GM13977 (cell line): ENCODE results near the gene GINS2.

Experiments
- DNase-seq: peaks from one replicate; pipeline ENCODE4 v3.0.0; 2012; ENCODE audit warnings: low spot score
- in situ Hi-C: fragments of 300-500 bp; cut with MboI; formaldehyde crosslinking; loops from one replicate; pipeline ENCODE4 v1.12.0; 2022; ENCODE audit warnings: low sequenced_read_pairs, low pct_unique_long_range_greater_than_20kb, mixed read lengths, inconsistent platforms; ENCODE audit not compliant: unreplicated experiment
- TF ChIP-seq, protein P1 (sequence below): IDR thresholded peaks from 2 replicates; pipeline ENCODE4 v1.5.1; 2012; ENCODE audit warnings: mild to moderate bottlenecking, control low read depth; ENCODE audit not compliant: insufficient read depth; ENCODE audit errors: extremely low read depth, missing control alignments

Gene GINS2

GRCh38 chr16:85679870-85680269, 8.9 kb downstream of the GINS2 start:
- TF ChIP-seq, protein P1, sequence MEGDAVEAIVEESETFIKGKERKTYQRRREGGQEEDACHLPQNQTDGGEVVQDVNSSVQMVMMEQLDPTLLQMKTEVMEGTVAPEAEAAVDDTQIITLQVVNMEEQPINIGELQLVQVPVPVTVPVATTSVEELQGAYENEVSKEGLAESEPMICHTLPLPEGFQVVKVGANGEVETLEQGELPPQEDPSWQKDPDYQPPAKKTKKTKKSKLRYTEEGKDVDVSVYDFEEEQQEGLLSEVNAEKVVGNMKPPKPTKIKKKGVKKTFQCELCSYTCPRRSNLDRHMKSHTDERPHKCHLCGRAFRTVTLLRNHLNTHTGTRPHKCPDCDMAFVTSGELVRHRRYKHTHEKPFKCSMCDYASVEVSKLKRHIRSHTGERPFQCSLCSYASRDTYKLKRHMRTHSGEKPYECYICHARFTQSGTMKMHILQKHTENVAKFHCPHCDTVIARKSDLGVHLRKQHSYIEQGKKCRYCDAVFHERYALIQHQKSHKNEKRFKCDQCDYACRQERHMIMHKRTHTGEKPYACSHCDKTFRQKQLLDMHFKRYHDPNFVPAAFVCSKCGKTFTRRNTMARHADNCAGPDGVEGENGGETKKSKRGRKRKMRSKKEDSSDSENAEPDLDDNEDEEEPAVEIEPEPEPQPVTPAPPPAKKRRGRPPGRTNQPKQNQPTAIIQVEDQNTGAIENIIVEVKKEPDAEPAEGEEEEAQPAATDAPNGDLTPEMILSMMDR, result no peak
- no peak for DNase-seq
- in situ Hi-C loops, result no loop called here

DNA sequence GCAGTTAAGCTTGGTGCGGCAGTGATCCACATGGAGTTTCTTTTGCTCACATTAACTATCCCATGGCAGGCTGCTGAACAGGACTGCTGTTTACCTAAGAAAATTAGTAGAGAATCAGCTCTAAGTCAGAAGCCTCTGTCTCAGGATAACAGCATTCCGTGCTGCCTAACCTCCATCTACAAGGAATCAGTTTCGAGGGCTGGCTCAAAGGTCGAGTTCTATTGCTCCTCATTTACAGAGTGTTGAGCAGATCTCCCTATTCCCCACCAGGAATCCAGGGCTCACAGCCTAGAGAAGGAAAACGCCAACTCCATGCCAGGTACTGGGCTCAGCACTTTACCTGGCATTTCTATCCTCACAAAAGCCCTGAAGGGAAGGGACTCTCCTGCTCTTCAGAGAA, 9.9 kb downstream of the GINS2 start:
- in situ Hi-C loops, result no loop called here
- no peak for DNase-seq
- TF ChIP-seq, protein P1, result no peak

- in situ Hi-C loops, result no loop called here
- TF ChIP-seq, protein P1, result no peak
- no peak for DNase-seq
Measured at GRCh38 chr16:85678016-85678415, 10.7 kb downstream of the GINS2 start.

GRCh38 chr16:85677383-85677967, 11.3 kb downstream of the GINS2 start:
- in situ Hi-C loops, result no loop called here
- TF ChIP-seq, protein P1, result no peak
- DNase-seq, result no peak

DNA sequence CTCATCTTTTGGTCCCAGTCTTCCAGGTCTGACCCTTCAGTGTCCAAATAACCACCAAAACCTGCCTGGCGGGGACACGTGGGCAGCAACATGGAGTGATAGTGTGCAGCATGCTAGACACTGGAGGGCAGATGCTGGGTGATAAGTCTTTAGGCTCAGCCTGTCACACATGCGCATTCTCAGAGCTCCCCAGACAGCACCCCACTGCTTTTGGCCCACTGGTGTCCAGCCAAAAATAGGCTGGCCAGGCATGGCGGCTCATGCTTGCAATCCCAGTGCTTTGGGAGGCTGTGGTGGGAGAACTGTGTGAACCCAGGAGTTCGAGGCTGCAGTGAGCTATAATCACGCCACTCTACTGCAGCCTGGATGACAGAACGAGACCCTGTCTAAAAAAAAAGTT, 12.3 kb downstream of the GINS2 start:
- TF ChIP-seq, protein P1, result no peak
- no peak for DNase-seq
- in situ Hi-C loops, result no loop called here

DNA sequence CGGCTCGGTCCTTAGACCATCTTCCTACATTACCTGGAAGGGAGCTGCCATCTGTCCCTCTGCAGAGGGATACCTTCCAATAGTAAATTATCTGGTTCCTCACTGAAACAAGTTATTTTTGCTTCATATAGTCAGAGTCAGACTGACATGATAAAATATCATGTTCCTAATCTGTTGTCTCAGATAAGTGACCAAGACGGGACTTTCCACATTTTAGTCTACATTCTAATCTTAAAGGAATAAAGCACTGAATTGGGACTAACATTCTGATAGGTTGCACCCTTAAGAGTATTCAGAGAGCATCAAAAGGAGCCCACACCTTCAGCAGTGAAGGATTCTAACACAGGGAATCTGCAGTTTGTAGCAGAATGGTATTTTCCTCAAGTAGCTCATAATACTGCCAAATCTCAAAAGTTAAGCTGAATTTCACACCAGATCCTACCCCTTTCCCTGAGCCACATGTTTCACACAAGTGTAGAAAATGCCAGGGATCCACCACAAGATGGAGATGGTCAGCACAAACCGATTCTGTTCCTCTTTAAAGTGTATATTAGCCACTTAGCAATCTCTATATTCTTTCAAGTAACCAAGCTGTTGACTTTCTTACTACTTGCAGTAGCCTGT, 13.4 kb downstream of the GINS2 start:
- in situ Hi-C loops, result no loop called here
- DNase-seq, result peak; percentile 37
- TF ChIP-seq, protein P1, result peak; percentile 40
